GM12865 (cell line): ENCODE data around the gene MTPN.
A peak's percentile ranks its signal among the peaks of the same experiment; 100 is the strongest.

Source experiments
- DNase-seq: peaks from one replicate; pipeline ENCODE4 v3.0.0; 2010; ENCODE audit warnings: low read depth
- H3K4me3 ChIP-seq: 2 replicates; pipeline ENCODE4 v1.5.1; 2011; ENCODE audit warnings: mild to moderate bottlenecking, low read depth, low read length, control low read depth
- CTCF ChIP-seq: IDR thresholded peaks from 2 replicates; pipeline ENCODE4 v1.5.1; 2011; ENCODE audit warnings: low read length, control low read depth, low read depth, inconsistent platforms; ENCODE audit not compliant: insufficient read depth; ENCODE audit errors: missing control alignments

MTPN gene

GRCh38 chr7:136015638-136016037 is 38.5 kb upstream of the MTPN start:
- H3K4me3 ChIP-seq: no peak overlapping the region
- DNase-seq: no peak
- no peak for TF ChIP-seq CTCF

DNA sequence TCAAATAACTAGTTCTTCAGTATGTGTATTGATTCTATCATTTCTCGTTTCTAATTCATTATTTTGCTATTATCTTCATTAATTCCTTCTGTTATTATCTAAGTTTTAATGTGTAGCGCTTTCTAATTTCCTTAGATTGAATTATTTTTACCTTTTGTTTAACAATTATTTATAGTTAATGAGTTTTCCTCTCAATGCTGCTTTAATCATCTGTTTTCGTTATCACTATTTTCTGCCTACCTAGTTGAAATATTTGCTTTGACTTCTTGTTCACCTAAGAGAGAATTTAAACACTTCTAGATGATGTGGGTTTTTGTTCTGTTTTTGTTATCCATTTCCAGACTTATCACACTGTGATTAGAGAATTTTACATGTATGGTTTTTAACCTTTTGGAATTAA is 37.5 kb upstream of the MTPN start:
- no peak for TF ChIP-seq CTCF
- DNase-seq: no peak
- no peak overlapping the region for H3K4me3 ChIP-seq

DNA sequence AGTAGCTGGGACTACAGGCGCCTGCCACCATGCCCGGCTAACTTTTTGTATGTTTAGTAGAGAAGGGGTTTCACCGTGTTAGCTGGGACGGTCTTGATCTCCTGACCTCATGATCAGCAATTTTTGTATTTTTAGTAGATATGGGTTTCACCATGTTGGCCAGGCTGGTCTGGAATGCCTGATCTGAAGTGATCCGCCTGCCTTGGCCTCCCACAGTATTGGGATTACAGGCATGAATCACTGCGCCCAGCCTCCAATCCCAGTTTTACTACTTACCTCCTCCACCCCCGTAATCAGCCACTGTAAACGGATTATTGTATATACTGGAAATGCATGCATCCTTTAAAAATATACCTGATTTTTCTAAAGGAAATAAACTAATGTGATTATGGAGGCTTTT is 35.1 kb upstream of the MTPN start:
- no peak for TF ChIP-seq CTCF
- no peak overlapping the region for H3K4me3 ChIP-seq
- no peak for DNase-seq

- no peak overlapping the region for H3K4me3 ChIP-seq
- peak; percentile 44 for TF ChIP-seq CTCF
- peak; percentile 46 for DNase-seq
These were observed 32.4 kb upstream of the MTPN start for GRCh38 chr7:136009488-136010079.

DNA sequence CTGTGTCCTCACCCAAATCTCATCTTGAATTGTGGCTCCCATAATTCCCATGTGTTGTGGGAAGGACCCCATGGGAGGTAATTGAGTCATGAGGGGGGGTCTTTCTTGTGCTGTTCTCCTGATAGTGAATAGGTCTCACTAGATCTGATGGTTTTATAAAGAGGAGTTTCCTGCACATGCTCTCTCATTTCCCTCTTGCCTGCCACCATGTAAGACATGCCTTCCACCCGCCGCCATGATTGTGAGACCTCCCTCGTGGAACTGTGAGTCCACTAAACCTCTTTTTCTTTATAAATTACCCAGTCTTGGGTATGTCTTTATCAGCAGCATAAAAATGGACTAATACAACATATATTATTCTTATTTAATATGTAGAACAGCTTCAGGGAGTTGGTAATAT is 29.0 kb upstream of the MTPN start:
- DNase-seq: no peak
- no peak for TF ChIP-seq CTCF
- H3K4me3 ChIP-seq: no peak overlapping the region

GRCh38 chr7:136004083-136004482 is 26.9 kb upstream of the MTPN start:
- no peak for DNase-seq
- TF ChIP-seq CTCF: no peak
- no peak overlapping the region for H3K4me3 ChIP-seq

GRCh38 chr7:136002802-136003201 is 25.6 kb upstream of the MTPN start:
- no peak for TF ChIP-seq CTCF
- H3K4me3 ChIP-seq: no peak overlapping the region
- no peak for DNase-seq
